IMR-90 (cell line): ENCODE results near the gene CD7. TPM values are rescaled to one million over a fixed set of nuclear protein-coding genes. Genes with fewer than 3 reads are reported as not detected.

ENCODE experiments used
- ATAC-seq: fragments of 200-7000 bp; cut with Tn5 transposase; 2 replicates; pipeline ENCODE4 v1.9.1; 2020; ENCODE audit warnings: low read depth, mild to moderate bottlenecking, moderate library complexity
- BruUV-seq: library from RNA; stranded (reverse); fragments of 400-500 nt; replicated peaks from 2 replicates; lab custom pipeline; 2021; lab: Mats Ljungman, UMichigan
- CTCF ChIA-PET: fragments of 300-600 bp; formaldehyde crosslinking; extraction: SDS; loops from one replicate; lab custom pipeline; 2021; ENCODE audit warnings: antibody characterized with exemption; lab: Yijun Ruan, JAX
- POLR2A ChIA-PET: fragments of 300-600 bp; sonication (Branson Sonifier 250); formaldehyde crosslinking; loops from one replicate; lab custom pipeline; 2022; ENCODE audit warnings: antibody characterized with exemption; ENCODE audit not compliant: unreplicated experiment; lab: Charles Lee
- DNase-seq: peaks from one replicate; pipeline ENCODE4 v3.0.0; 2013
- H2AFZ ChIP-seq: replicated peaks from 2 replicates; pipeline ENCODE3; 2013; ENCODE audit warnings: low read length, mild to moderate bottlenecking; ENCODE audit not compliant: poor library complexity
- H2AK5ac ChIP-seq: 2 replicates; pipeline ENCODE4 v1.6.1; 2013; ENCODE audit warnings: low read depth, low read length, inconsistent platforms
- H2AK9ac ChIP-seq: replicated peaks from 2 replicates; pipeline ENCODE3; 2013; ENCODE audit warnings: mild to moderate bottlenecking, low read depth, low read length, moderate library complexity; ENCODE audit not compliant: poor library complexity
- H2BK120ac ChIP-seq: 2 replicates; pipeline ENCODE4 v1.6.1; 2013; ENCODE audit warnings: low read depth, low read length, inconsistent platforms
- H2BK15ac ChIP-seq: 3 replicates; pipeline ENCODE4 v1.6.1; 2013; ENCODE audit warnings: low read depth, low read length, inconsistent platforms
- H2BK20ac ChIP-seq: 2 replicates; pipeline ENCODE4 v1.6.1; 2013; ENCODE audit warnings: low read depth, mild to moderate bottlenecking, inconsistent platforms, low read length, moderate library complexity
- H2BK5ac ChIP-seq: 2 replicates; pipeline ENCODE4 v1.6.1; 2013; ENCODE audit warnings: mild to moderate bottlenecking, low read depth, low read length, inconsistent platforms; ENCODE audit not compliant: poor library complexity, severe bottlenecking
- H3K14ac ChIP-seq: replicated peaks from 2 replicates; pipeline ENCODE4 v1.6.1; 2013; ENCODE audit warnings: low read depth, low read length, inconsistent platforms
- H3K18ac ChIP-seq: 2 replicates; pipeline ENCODE4 v1.6.1; 2013; ENCODE audit warnings: low read depth, low read length, control low read depth
- H3K23ac ChIP-seq: 2 replicates; pipeline ENCODE4 v1.6.1; 2013; ENCODE audit warnings: low read depth, low read length, inconsistent platforms
- H3K27ac ChIP-seq: 2 replicates; pipeline ENCODE4 v1.5.1; 2013; ENCODE audit warnings: mild to moderate bottlenecking, control low read depth, low read length; ENCODE audit not compliant: insufficient read depth
- H3K27me3 ChIP-seq: 2 replicates; pipeline ENCODE4 v1.6.1; 2013; ENCODE audit warnings: low read length; ENCODE audit not compliant: control insufficient read depth, insufficient read depth
- H3K36me3 ChIP-seq: 2 replicates; pipeline ENCODE4 v1.6.1; 2013; ENCODE audit warnings: low read length, mixed read lengths; ENCODE audit not compliant: control insufficient read depth, insufficient read depth
- H3K4ac ChIP-seq: 2 replicates; pipeline ENCODE4 v1.6.1; 2013; ENCODE audit warnings: low read depth, low read length, inconsistent platforms
- H3K4me1 ChIP-seq: 2 replicates; pipeline ENCODE4 v1.6.1; 2013; ENCODE audit warnings: low read length, mixed read lengths; ENCODE audit not compliant: control insufficient read depth, insufficient read depth
- H3K4me2 ChIP-seq: 2 replicates; pipeline ENCODE4 v1.6.1; 2013; ENCODE audit warnings: low read depth, mild to moderate bottlenecking, control low read depth, low read length, moderate library complexity
- H3K4me3 ChIP-seq: 2 replicates; pipeline ENCODE4 v1.5.1; 2013; ENCODE audit warnings: low read depth, mild to moderate bottlenecking, control low read depth, low read length, moderate library complexity; ENCODE audit not compliant: insufficient read depth
- H3K56ac ChIP-seq: 2 replicates; pipeline ENCODE4 v1.6.1; 2013; ENCODE audit warnings: low read length, inconsistent platforms; ENCODE audit not compliant: insufficient read depth; ENCODE audit errors: extremely low read depth
- H3K79me1 ChIP-seq, 2 experiments: 2 replicates each; pipeline ENCODE4 v1.6.1; 2013; ENCODE audit warnings: low read length in 2 of 2, inconsistent platforms in 1 of 2, low read depth in 1 of 2
- H3K9ac ChIP-seq: 2 replicates; pipeline ENCODE4 v1.6.1; 2013; ENCODE audit warnings: low read depth, low read length, control low read depth
- H3K9me1 ChIP-seq: 2 replicates; pipeline ENCODE4 v1.6.1; 2013; ENCODE audit warnings: low read length, inconsistent platforms; ENCODE audit not compliant: insufficient read depth
- H3K9me3 ChIP-seq: 2 replicates; pipeline ENCODE4 v1.6.1; 2013; ENCODE audit warnings: low read length; ENCODE audit not compliant: control insufficient read depth, insufficient read depth
- H4K20me1 ChIP-seq: 2 replicates; pipeline ENCODE4 v1.6.1; 2013; ENCODE audit warnings: low read length, inconsistent platforms; ENCODE audit not compliant: insufficient read depth
- H4K5ac ChIP-seq: 2 replicates; pipeline ENCODE4 v1.6.1; 2013; ENCODE audit warnings: mild to moderate bottlenecking, low read depth, low read length, control low read depth
- H4K8ac ChIP-seq, 2 experiments: 2 replicates each; pipeline ENCODE4 v1.6.1; 2013; ENCODE audit warnings: low read depth in 2 of 2, low read length in 2 of 2, control low read depth in 1 of 2, inconsistent platforms in 1 of 2
- H4K91ac ChIP-seq: 2 replicates; pipeline ENCODE4 v1.6.1; 2013; ENCODE audit warnings: low read depth, low read length, inconsistent platforms; ENCODE audit not compliant: insufficient read depth
- BHLHE40 ChIP-seq: fragments of 150-350 bp; IDR thresholded peaks from 2 replicates; pipeline ENCODE4 v1.6.1; 2016; ENCODE audit warnings: mild to moderate bottlenecking, low read depth, low read length
- WGBS, 2 experiments: methylation state at CpG; one replicate each; pipeline versions ENCODE4 v1.1.5 to v1.1.7; 2013; ENCODE audit warnings: missing lambda C conversion rate in 2 of 2; ENCODE audit not compliant: insufficient read length in 1 of 2; ENCODE audit errors: extremely low coverage in 2 of 2; 5-methylcytosine and 5-hydroxymethylcytosine counted together
- dilution Hi-C: fragments of 300-500 bp; cut with HindIII; formaldehyde crosslinking; loops from one replicate; pipeline ENCODE4 v1.14.3; 2018; ENCODE audit warnings: low sequenced_read_pairs; ENCODE audit not compliant: unreplicated experiment
- in situ Hi-C: fragments of 300-500 bp; cut with MboI; formaldehyde crosslinking; loops from 3 replicates; pipeline ENCODE4 v1.14.3; 2019; ENCODE audit warnings: low sequenced_read_pairs, inconsistent platforms, mixed read lengths
- intact Hi-C: fragments of 100-400 bp; cut with micrococcal nuclease; formaldehyde crosslinking; loops from 2 replicates; pipeline ENCODE4 v1.10.0; 2022
- polyA plus RNA-seq, 3 experiments: library from polyadenylated mRNA; depleted of rRNA; stranded (reverse); fragments of >200 nt; gene quantifications; 2 replicates each; pipeline ENCODE4 v1.2.3, GENCODE V29; 2012; ENCODE audit warnings: low replicate concordance in 1 of 3
- total RNA-seq: library from RNA; depleted of rRNA; stranded (reverse); fragments of >200 nt; gene quantifications from 2 replicates; pipeline ENCODE4 v1.2.3, GENCODE V29; 2012

CD7 gene
- total and polyA plus RNA-seq, 2 of the 4 experiments (the other 2 are of a cell fraction) = not detected

GRCh38 chr17:82334204-82334621 is 16.8 kb upstream of the CD7 start:
- H3K79me1 ChIP-seq = 0 out of 4 replicates have a peak, but pooled peaks cover 0 to 3% of the 10 kb centered on the region in 2 experiments
- no peak overlapping the region for H4K91ac ChIP-seq
- DNase-seq (no peak), ATAC-seq (no peak)
- 0 out of 2 replicates have a peak, but pooled peaks cover 3% of the 10 kb centered on the region for H3K27me3 ChIP-seq
- 0 out of 2 replicates have a peak overlapping the region, but pooled peaks have one; percentile 4 for H3K14ac ChIP-seq
- H4K8ac ChIP-seq = no peak overlapping the region; a peak in 1 of 4 replicates
- 0 out of 2 replicates have a peak overlapping the region, but pooled peaks have one; percentile 16 for H2BK120ac ChIP-seq
- intact Hi-C loops = no loop called here
- H2AK5ac ChIP-seq = 0 out of 2 replicates have a peak overlapping the region, but pooled peaks have one; percentile 21
- H3K56ac ChIP-seq = no peak overlapping the region
- no peak overlapping the region for H3K18ac ChIP-seq
- H3K36me3 ChIP-seq = no peaks in the 10 kb centered on the region
- no peak overlapping the region for H2BK15ac ChIP-seq
- H3K4me2 ChIP-seq = no peak overlapping the region; the same call in 1 of the 2 replicates
- BruUV-seq = no TSS peak
- H3K9me1 ChIP-seq = peaks cover 3% of the 10 kb centered on the region; the same call in 1 of the 2 replicates
- peak overlapping the region; percentile 3; the same call in 1 of the 2 replicates for H4K5ac ChIP-seq
- TF ChIP-seq BHLHE40 = no peak
- H3K9me3 ChIP-seq = no peaks in the 10 kb centered on the region
- 77% methylated on average over 12 of the region's 25 CpGs; no CpG with 5 or more reads in 1 of the 2 experiments for WGBS, 2 experiments
- peaks cover 27% of the 10 kb centered on the region for H3K4me1 ChIP-seq
- no peak overlapping the region for H3K27ac ChIP-seq
- H2BK20ac ChIP-seq = no peak overlapping the region
- H3K4ac ChIP-seq = peak overlapping the region; percentile 56
- no peak overlapping the region for H3K9ac ChIP-seq
- H2AFZ ChIP-seq = peak overlapping the region; percentile 75
- CTCF ChIA-PET = interaction anchor here (0.5 kb wide), 1 partner anchor 49 kb away, joined by 3 read pairs; no protein-coding TSS in a partner anchor
- H2BK5ac ChIP-seq = no peak overlapping the region
- H2AK9ac ChIP-seq = peak overlapping the region; percentile 68
- in situ Hi-C loops = no loop called here
- dilution Hi-C loops = no loop called here
- POLR2A ChIA-PET = no interaction called here
- H4K20me1 ChIP-seq = no peaks in the 10 kb centered on the region
- H3K23ac ChIP-seq = no peak overlapping the region
- H3K4me3 ChIP-seq = no peak overlapping the region
